ENCODE results near the gene USF2. TPM values are rescaled to one million over a fixed set of nuclear protein-coding genes. Genes with fewer than 3 reads are reported as not detected.
"Not testable (repeated sequence)": the region's sequence is repeated elsewhere in the genome, so short reads cannot be mapped to it uniquely, and the experiment has no call there.

The USF2 gene
- total RNA-seq, 4 donors from 2014 or later, result 75.1 to 137 (median 93.0) TPM

DNA sequence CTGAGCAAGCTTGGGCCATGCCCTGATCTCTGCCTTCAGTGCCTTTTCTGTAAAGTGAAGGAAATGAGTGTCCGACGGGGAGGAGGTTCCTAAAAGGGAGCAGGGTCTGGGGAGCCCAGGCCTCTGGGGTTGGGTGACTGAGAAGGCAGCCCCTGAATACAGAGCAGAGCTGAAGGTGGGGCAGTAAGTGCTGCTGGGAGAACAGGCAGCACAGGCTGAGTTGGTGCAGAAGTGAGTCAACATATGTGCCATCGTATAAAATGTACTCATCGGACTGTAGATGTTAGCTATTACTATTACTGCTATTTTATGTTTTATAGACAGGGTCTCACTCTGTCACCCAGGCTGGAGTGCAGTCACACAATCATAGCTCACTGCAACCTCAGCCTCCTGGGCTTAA, 12.5 kb downstream of the USF2 start:
- Histone ChIP-seq H3K9me3 (no peaks in the 10 kb centered on the region), H3K4me3 (no peak overlapping the region), H3K27ac (no peak overlapping the region), H3K36me3 (peaks cover 0 to 39% of the 10 kb centered on the region in 2 donors), H3K4me1 (peaks cover 0 to 12% (median 0%) of the 10 kb centered on the region in 3 donors), H3K27me3 (peaks cover 40% of the 10 kb centered on the region)
- TF ChIP-seq, protein P1, sequence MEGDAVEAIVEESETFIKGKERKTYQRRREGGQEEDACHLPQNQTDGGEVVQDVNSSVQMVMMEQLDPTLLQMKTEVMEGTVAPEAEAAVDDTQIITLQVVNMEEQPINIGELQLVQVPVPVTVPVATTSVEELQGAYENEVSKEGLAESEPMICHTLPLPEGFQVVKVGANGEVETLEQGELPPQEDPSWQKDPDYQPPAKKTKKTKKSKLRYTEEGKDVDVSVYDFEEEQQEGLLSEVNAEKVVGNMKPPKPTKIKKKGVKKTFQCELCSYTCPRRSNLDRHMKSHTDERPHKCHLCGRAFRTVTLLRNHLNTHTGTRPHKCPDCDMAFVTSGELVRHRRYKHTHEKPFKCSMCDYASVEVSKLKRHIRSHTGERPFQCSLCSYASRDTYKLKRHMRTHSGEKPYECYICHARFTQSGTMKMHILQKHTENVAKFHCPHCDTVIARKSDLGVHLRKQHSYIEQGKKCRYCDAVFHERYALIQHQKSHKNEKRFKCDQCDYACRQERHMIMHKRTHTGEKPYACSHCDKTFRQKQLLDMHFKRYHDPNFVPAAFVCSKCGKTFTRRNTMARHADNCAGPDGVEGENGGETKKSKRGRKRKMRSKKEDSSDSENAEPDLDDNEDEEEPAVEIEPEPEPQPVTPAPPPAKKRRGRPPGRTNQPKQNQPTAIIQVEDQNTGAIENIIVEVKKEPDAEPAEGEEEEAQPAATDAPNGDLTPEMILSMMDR (IDR thresholded peaks at IDR 0.05), result no peak
- TF ChIP-seq EP300 (IDR thresholded peaks at IDR 0.05) (no peak), POLR2A (IDR thresholded peaks at IDR 0.05) (no peak), POLR2AphosphoS5 (IDR thresholded peaks at IDR 0.05) (no peak)
- WGBS, 2 donors (ENCODE audit: low coverage in 1 of 2), result 57 to 70% methylated on average over 4 of the region's 4 CpGs
- ATAC-seq, result no peak

DNA sequence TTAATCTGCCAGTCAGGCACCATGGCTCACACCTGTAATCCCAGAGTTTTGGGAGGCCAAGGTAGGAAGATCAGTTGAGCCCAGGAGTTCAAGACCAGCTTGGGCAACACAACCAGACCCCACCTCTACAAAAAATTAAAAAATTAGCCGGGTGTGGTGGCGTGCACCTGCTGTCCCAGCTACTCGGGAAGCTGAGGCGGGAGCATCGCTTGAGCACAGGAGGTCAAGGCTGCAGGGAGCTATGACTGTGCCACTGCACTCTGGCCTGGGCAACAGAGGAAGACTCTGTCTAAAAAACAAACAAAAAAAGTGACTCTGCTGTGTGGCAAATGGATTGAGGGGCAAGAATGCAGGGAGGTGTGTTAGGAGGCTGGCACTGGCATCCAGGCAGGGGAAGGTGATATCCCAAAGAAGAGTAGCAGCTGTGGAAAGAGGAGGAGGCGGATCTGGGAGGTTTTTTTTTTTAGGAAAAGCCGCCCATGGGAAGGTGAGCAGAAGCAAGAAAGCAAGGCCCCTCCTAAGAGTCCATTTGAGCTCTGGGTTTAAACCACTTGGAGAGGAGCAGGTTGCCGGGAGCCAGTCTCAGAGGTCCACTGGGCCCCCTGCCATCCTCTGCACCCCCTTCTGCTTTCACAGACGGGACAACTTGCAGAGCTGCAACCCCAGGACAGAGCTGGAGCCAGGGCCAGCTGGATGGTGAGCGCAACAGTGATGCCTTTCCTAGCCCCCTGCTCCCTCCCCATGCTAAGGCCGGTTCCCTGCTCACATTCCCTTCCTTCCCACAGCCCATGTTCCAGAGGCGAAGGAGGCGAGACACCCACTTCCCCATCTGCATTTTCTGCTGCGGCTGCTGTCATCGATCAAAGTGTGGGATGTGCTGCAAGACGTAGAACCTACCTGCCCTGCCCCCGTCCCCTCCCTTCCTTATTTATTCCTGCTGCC, 15.7 kb downstream of the USF2 start:
- Histone ChIP-seq H3K27ac (no peak overlapping the region), H3K27me3 (peaks cover 63% of the 10 kb centered on the region), H3K4me3 (no peak overlapping the region), H3K36me3 (peaks cover 0 to 8% of the 10 kb centered on the region in 2 donors), H3K4me1 (peaks cover 0 to 12% (median 0%) of the 10 kb centered on the region in 3 donors), H3K9me3 (no peaks in the 10 kb centered on the region)
- WGBS, 2 donors (ENCODE audit: low coverage in 1 of 2), result 55% methylated on average over 5 to 11 of the region's 17 CpGs
- no peak for TF ChIP-seq EP300 (IDR thresholded peaks at IDR 0.05)
- TF ChIP-seq POLR2A (IDR thresholded peaks at IDR 0.05), result no peak
- TF ChIP-seq, protein P1 (IDR thresholded peaks at IDR 0.05), result no peak
- no peak for ATAC-seq

DNA sequence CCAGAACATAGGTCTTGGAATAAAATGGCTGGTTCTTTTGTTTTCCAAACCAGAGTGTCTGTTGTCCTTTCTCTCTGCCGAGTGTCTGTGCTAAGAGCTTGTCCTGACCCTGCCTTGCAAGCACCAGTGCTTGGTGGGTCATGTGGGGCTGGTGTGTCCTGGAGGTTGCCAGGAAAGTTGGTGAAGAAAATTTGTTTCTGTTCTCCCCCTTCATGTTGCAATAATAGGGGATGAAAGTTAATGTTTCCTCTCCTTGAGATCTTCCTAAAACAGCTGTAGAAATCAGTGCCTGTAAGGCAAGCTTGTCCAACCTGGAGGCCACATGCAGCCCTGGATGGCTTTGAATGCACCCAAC, 16.3 kb downstream of the USF2 start:
- Histone ChIP-seq H3K4me1 (peaks cover 0 to 8% (median 0%) of the 10 kb centered on the region in 3 donors), H3K36me3 (peaks cover 0 to 2% of the 10 kb centered on the region in 2 donors), H3K27ac (no peak overlapping the region), H3K27me3 (peaks cover 63% of the 10 kb centered on the region), H3K4me3 (no peak overlapping the region), H3K9me3 (no peaks in the 10 kb centered on the region)
- TF ChIP-seq, protein P1 (IDR thresholded peaks at IDR 0.05), result no peak
- TF ChIP-seq POLR2AphosphoS5 (IDR thresholded peaks at IDR 0.05) (no peak), EP300 (IDR thresholded peaks at IDR 0.05) (no peak), POLR2A (IDR thresholded peaks at IDR 0.05) (no peak)
- ATAC-seq, result no peak
- 29 to 67% methylated on average over 1 of the region's 1 CpG for WGBS, 2 donors (ENCODE audit: low coverage in 1 of 2)

DNA sequence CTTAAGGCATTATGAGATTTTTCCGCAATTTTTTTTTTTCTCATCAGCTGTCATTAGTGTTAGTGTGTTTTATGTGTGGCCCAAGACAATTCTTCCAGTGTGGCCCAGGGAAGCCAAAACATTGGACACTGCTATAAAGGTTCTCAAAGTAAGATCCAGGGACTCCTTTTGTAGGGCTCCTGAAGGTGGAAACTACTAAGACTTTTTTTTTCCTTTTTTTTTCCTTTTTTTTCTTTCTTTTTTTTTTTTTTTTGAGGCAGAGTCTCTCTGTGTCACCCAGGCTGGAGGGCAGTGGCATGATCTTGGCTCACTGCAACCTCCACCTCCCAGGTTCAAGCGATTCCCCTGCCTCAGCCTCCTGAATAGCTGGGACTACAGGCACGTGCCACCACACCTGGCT, 16.7 kb downstream of the USF2 start:
- not testable (repeated sequence) for ATAC-seq, H3K4me1 ChIP-seq, H3K36me3 ChIP-seq, H3K4me3 ChIP-seq, H3K9me3 ChIP-seq, H3K27ac ChIP-seq
- 80 to 85% methylated on average over 2 of the region's 3 CpGs for WGBS, 2 donors (ENCODE audit: low coverage in 1 of 2)
- H3K27me3 ChIP-seq, result peaks cover 65% of the 10 kb centered on the region

DNA sequence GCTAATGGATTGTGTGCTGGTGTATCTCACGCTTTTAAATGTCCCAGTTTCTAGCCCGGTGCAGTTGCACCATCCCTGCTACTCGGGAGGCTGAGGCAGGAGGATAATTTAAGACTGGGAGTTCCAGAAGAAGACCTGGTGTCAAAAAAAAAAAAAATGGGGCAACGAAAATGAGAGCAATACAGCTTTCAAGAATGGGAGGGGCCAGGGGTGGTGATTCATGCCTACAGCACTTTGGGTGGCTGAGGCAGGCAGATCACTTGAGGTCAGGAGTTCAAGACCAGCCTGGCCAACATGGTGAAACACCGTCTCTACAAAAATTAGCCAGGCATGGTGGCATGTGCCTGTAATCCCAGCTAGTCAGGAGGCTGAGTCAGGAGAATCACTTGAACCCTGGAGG, 17.3 kb downstream of the USF2 start:
- not testable (repeated sequence) for H3K4me1 ChIP-seq, H3K9me3 ChIP-seq, ATAC-seq, H3K36me3 ChIP-seq, H3K27ac ChIP-seq, H3K4me3 ChIP-seq
- WGBS, 2 donors (ENCODE audit: low coverage in 1 of 2), result 80 to 87% methylated on average over 1 to 5 of the region's 5 CpGs
- H3K27me3 ChIP-seq, result peaks cover 72% of the 10 kb centered on the region

DNA sequence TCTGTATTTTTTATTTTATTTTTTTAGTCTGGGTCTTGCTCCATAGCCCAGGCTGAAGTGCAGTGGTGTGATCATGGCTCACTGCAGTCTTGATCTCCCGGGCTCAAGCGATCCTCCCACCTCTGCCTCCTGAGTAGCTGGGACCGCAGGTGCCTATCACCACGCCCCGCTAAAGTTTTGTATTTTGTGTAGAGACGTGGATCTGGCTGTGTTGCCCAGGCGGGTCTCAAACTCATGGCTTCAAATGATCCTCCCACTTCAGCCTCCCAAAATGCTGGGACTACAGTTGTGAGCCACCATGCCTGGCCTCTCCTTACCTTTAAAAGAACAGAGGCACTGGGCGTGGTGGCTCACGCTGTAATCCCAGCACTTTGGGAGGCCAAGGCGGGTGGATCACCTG, 19.0 kb downstream of the USF2 start:
- TF ChIP-seq POLR2AphosphoS5 (IDR thresholded peaks at IDR 0.05) (no peak), POLR2A (IDR thresholded peaks at IDR 0.05) (no peak), EP300 (IDR thresholded peaks at IDR 0.05) (no peak)
- TF ChIP-seq, protein P1 (IDR thresholded peaks at IDR 0.05), result no peak
- Histone ChIP-seq H3K4me1 (no peaks in the 10 kb centered on the region), H3K27ac (no peak overlapping the region), H3K9me3 (no peaks in the 10 kb centered on the region), H3K36me3 (no peaks in the 10 kb centered on the region), H3K27me3 (peaks cover 80% of the 10 kb centered on the region), H3K4me3 (no peak overlapping the region)
- 74% methylated on average over 4 of the region's 10 CpGs; no CpG with 5 or more reads in 1 of the 2 donors for WGBS, 2 donors (ENCODE audit: low coverage in 1 of 2)
- ATAC-seq, result no peak

Data from gastroesophageal sphincter (tissue), 4 donors.